ENCODE results near the gene NHLRC1. TPM values are rescaled to one million over a fixed set of nuclear protein-coding genes. Genes with fewer than 3 reads are reported as not detected.

The NHLRC1 gene
- polyA plus RNA-seq, 3 donors: 0.75 to 3.1 (median 1.4) TPM

GRCh38 chr6:18165751-18166150 lies 43.3 kb upstream of the NHLRC1 start:
- Mint-ChIP-seq H3K4me3 (no peak overlapping the region), H3K4me1 (peaks cover 29% of the 10 kb centered on the region), H3K27me3 (ENCODE audit: low read depth in 3 of 3) (no peaks in the 10 kb centered on the region), H3K36me3 (peaks cover 58 to 79% of the 10 kb centered on the region in 2 donors), H3K9me3 (peaks cover 0 to 2% (median 0%) of the 10 kb centered on the region in 7 donors), H3K27ac (peak overlapping the region; percentile 79 to 97 (median 94))
- peak overlapping the region; percentile 52 for H3K4me2 ChIP-seq (replicated peaks; ENCODE audit: extremely low read depth, low read length, poor library complexity, severe bottlenecking)
- H3K9ac ChIP-seq (ENCODE audit: insufficient read depth, low read length, poor library complexity, severe bottlenecking): peak overlapping the region; percentile 56
- peak; percentile 73 to 75 (median 73) for DNase-seq
- peaks cover 67% of the 10 kb centered on the region for H3K79me2 ChIP-seq (ENCODE audit: insufficient read depth, low read length)
- H3K4me3 ChIP-seq (replicated peaks in 1 of 3; ENCODE audit: low read depth in 2 of 3, low read length in 3 of 3): peak overlapping the region in 1 of 3 experiments; percentile 40
- H2AFZ ChIP-seq (ENCODE audit: insufficient read depth, low read depth, low read length, poor library complexity, severe bottlenecking): no peak overlapping the region
- no peaks in the 10 kb centered on the region for H4K20me1 ChIP-seq (ENCODE audit: insufficient read depth, low read length)
- H3K9me3 ChIP-seq (replicated peaks in 1 of 2; ENCODE audit: control insufficient read depth in 1 of 2, insufficient read depth in 1 of 2, low read length in 2 of 2): no peaks in the 10 kb centered on the region
- WGBS (ENCODE audit: insufficient coverage): 67% methylated on average over 3 of the region's 4 CpGs
- no peaks in the 10 kb centered on the region for H3K27me3 ChIP-seq (ENCODE audit: control insufficient read depth in 2 of 2, insufficient read depth in 2 of 2, low read length in 2 of 2)
- no peak for TF ChIP-seq CTCF (IDR thresholded peaks at IDR 0.05)
- peaks cover 32 to 48% of the 10 kb centered on the region in 2 donors for H3K4me1 ChIP-seq (ENCODE audit: control insufficient read depth in 1 of 2, insufficient read depth in 2 of 2, low read length in 2 of 2)
- intact Hi-C loops (cut with micrococcal nuclease): no loop called here
- H3K27ac ChIP-seq (ENCODE audit: low read depth in 1 of 2, low read length in 2 of 2): peak overlapping the region; percentile 52 to 98
- peaks cover 61 to 71% of the 10 kb centered on the region in 2 donors for H3K36me3 ChIP-seq (replicated peaks in 1 of 2; ENCODE audit: control insufficient read depth in 1 of 2, insufficient read depth in 2 of 2, low read length in 2 of 2)

GRCh38 chr6:18162401-18162800 lies 39.9 kb upstream of the NHLRC1 start:
- intact Hi-C loops (cut with micrococcal nuclease): no loop called here
- no peak overlapping the region for H3K4me3 Mint-ChIP-seq
- no peak overlapping the region for H3K4me2 ChIP-seq (replicated peaks; ENCODE audit: extremely low read depth, low read length, poor library complexity, severe bottlenecking)
- H3K9me3 ChIP-seq (replicated peaks in 1 of 2; ENCODE audit: control insufficient read depth in 1 of 2, insufficient read depth in 1 of 2, low read length in 2 of 2): no peaks in the 10 kb centered on the region
- peaks cover 54 to 67% of the 10 kb centered on the region in 2 donors for H3K36me3 ChIP-seq (replicated peaks in 1 of 2; ENCODE audit: control insufficient read depth in 1 of 2, insufficient read depth in 2 of 2, low read length in 2 of 2)
- no peak overlapping the region for H3K9ac ChIP-seq (ENCODE audit: insufficient read depth, low read length, poor library complexity, severe bottlenecking)
- H3K79me2 ChIP-seq (ENCODE audit: insufficient read depth, low read length): peaks cover 70% of the 10 kb centered on the region
- H2AFZ ChIP-seq (ENCODE audit: insufficient read depth, low read depth, low read length, poor library complexity, severe bottlenecking): no peak overlapping the region
- peaks cover 52 to 77% of the 10 kb centered on the region in 2 donors for H3K36me3 Mint-ChIP-seq
- peak overlapping the region in 1 of 2 donors; percentile 0 for H3K27ac ChIP-seq (ENCODE audit: low read depth in 1 of 2, low read length in 2 of 2)
- peak overlapping the region in 3 of 7 donors; percentile 19 to 80 (median 45) for H3K27ac Mint-ChIP-seq
- no peak for DNase-seq
- H3K27me3 ChIP-seq (ENCODE audit: control insufficient read depth in 2 of 2, insufficient read depth in 2 of 2, low read length in 2 of 2): no peaks in the 10 kb centered on the region
- peaks cover 35% of the 10 kb centered on the region for H3K4me1 Mint-ChIP-seq
- peaks cover 7% of the 10 kb centered on the region for H4K20me1 ChIP-seq (ENCODE audit: insufficient read depth, low read length)
- TF ChIP-seq CTCF (IDR thresholded peaks at IDR 0.05): no peak
- no peak overlapping the region for H3K4me3 ChIP-seq (replicated peaks in 1 of 3; ENCODE audit: low read depth in 2 of 3, low read length in 3 of 3)
- WGBS (ENCODE audit: insufficient coverage): 100% methylated on average over 2 of the region's 2 CpGs
- H3K27me3 Mint-ChIP-seq (ENCODE audit: low read depth in 3 of 3): no peaks in the 10 kb centered on the region
- H3K9me3 Mint-ChIP-seq: peaks cover 0 to 2% (median 0%) of the 10 kb centered on the region in 7 donors
- peaks cover 31 to 55% of the 10 kb centered on the region in 2 donors for H3K4me1 ChIP-seq (ENCODE audit: control insufficient read depth in 1 of 2, insufficient read depth in 2 of 2, low read length in 2 of 2)
